DOHH2 (cell line): ENCODE data around the gene FAM199X.

Experiments
- H3F3A ChIP-seq: fragments of 200-600 bp; sonication (generic), shearing (Covaris generic); 2 replicates; pipeline ENCODE4 v1.6.0; 2016; ENCODE audit warnings: antibody characterized with exemption, mild to moderate bottlenecking; ENCODE audit not compliant: control insufficient read depth, insufficient read depth
- H3K27ac ChIP-seq: fragments of 200-600 bp; sonication (generic); 2 replicates; pipeline ENCODE4 v1.5.1; 2014; ENCODE audit warnings: low read depth, mild to moderate bottlenecking, low read length, moderate library complexity
- H3K27me3 ChIP-seq: fragments of 200-600 bp; sonication (generic); 2 replicates; pipeline ENCODE4 v1.6.1; 2014; ENCODE audit warnings: mild to moderate bottlenecking, low read length, mixed read lengths; ENCODE audit not compliant: control insufficient read depth
- H3K36me3 ChIP-seq: fragments of 200-600 bp; sonication (generic); 2 replicates; pipeline ENCODE4 v1.6.1; 2014; ENCODE audit warnings: mild to moderate bottlenecking, low read length, moderate library complexity, mixed read lengths; ENCODE audit not compliant: control insufficient read depth
- H3K4me1 ChIP-seq: fragments of 200-600 bp; sonication (generic); 2 replicates; pipeline ENCODE4 v1.6.1; 2014; ENCODE audit warnings: mild to moderate bottlenecking, low read length, mixed read lengths; ENCODE audit not compliant: control insufficient read depth
- H3K4me2 ChIP-seq: fragments of 200-600 bp; sonication (generic); 2 replicates; pipeline ENCODE4 v1.6.0; 2014; ENCODE audit warnings: mild to moderate bottlenecking, low read length, moderate library complexity
- H3K4me3 ChIP-seq: fragments of 200-600 bp; sonication (generic); 2 replicates; pipeline ENCODE4 v1.5.1; 2014; ENCODE audit warnings: mild to moderate bottlenecking, low read length, mixed read lengths
- H3K79me2 ChIP-seq: fragments of 200-600 bp; sonication (generic); 2 replicates; pipeline ENCODE4 v1.6.1; 2014; ENCODE audit warnings: mild to moderate bottlenecking, low read length, mixed read lengths; ENCODE audit not compliant: control insufficient read depth
- H3K9me2 ChIP-seq: fragments of 200-600 bp; sonication (generic); replicated peaks from 2 replicates; pipeline ENCODE4 v1.6.1; 2014; ENCODE audit warnings: mild to moderate bottlenecking, low read length, mixed read lengths; ENCODE audit not compliant: control insufficient read depth
- H3K9me3 ChIP-seq: fragments of 200-600 bp; sonication (generic); 2 replicates; pipeline ENCODE4 v1.6.1; 2014; ENCODE audit warnings: antibody characterized with exemption, low read length, mixed read lengths; ENCODE audit not compliant: control insufficient read depth, insufficient read depth
- H4K20me1 ChIP-seq: fragments of 200-600 bp; sonication (generic); 2 replicates; pipeline ENCODE4 v1.6.0; 2014; ENCODE audit warnings: low read depth, mild to moderate bottlenecking, antibody characterized with exemption, low read length, moderate library complexity; ENCODE audit not compliant: control insufficient read depth, insufficient read depth
- EZH2phosphoT487 ChIP-seq: fragments of 200-600 bp; sonication (generic); IDR thresholded peaks from 2 replicates; pipeline ENCODE4 v1.6.1; 2017; ENCODE audit warnings: borderline replicate concordance, mild to moderate bottlenecking, antibody characterized with exemption, low read length, moderate library complexity, mixed read lengths
- TF ChIP-seq, protein P1 (sequence below): fragments of 200-600 bp; sonication (generic); IDR thresholded peaks from one replicate; pipeline ENCODE4 v1.5.1; 2014; ENCODE audit warnings: antibody characterized with exemption, mild to moderate bottlenecking, low read depth, low read length; ENCODE audit not compliant: poor library complexity, severe bottlenecking

The FAM199X gene

DNA sequence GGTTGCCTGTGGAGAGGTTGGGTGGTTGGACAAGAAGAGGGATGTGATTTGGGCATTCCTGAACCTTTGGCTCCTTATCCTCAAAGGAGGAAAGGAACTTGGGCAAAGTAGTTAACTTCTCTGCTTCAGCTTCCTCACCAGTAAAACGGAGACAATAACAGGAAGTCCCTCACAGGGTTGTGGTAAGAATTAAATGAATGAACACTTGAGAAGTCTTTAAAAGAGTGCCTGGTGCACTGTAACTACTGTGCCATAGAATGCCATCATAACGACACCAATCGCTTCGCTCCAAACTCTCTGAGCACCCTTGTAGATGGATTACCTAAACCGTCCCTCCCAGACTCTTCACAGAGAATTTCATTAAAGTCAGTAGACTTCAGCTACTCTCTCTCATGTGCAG is 43.4 kb upstream of the FAM199X start:
- H3K4me2 ChIP-seq = peak overlapping the region; percentile 82
- H3K27me3 ChIP-seq = no peaks in the 10 kb centered on the region
- no peaks in the 10 kb centered on the region for H3K79me2 ChIP-seq
- TF ChIP-seq, protein P1, sequence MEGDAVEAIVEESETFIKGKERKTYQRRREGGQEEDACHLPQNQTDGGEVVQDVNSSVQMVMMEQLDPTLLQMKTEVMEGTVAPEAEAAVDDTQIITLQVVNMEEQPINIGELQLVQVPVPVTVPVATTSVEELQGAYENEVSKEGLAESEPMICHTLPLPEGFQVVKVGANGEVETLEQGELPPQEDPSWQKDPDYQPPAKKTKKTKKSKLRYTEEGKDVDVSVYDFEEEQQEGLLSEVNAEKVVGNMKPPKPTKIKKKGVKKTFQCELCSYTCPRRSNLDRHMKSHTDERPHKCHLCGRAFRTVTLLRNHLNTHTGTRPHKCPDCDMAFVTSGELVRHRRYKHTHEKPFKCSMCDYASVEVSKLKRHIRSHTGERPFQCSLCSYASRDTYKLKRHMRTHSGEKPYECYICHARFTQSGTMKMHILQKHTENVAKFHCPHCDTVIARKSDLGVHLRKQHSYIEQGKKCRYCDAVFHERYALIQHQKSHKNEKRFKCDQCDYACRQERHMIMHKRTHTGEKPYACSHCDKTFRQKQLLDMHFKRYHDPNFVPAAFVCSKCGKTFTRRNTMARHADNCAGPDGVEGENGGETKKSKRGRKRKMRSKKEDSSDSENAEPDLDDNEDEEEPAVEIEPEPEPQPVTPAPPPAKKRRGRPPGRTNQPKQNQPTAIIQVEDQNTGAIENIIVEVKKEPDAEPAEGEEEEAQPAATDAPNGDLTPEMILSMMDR = no peak
- no peak for TF ChIP-seq EZH2phosphoT487
- H3K9me2 ChIP-seq = no peaks in the 10 kb centered on the region
- H3K27ac ChIP-seq = peak overlapping the region; percentile 69
- H3K4me3 ChIP-seq = peak overlapping the region; percentile 58
- H3K9me3 ChIP-seq = no peaks in the 10 kb centered on the region
- H4K20me1 ChIP-seq = no peaks in the 10 kb centered on the region
- no peaks in the 10 kb centered on the region for H3K36me3 ChIP-seq
- H3K4me1 ChIP-seq = peaks cover 75% of the 10 kb centered on the region
- H3F3A ChIP-seq = no peaks in the 10 kb centered on the region; the same call in 1 of the 2 replicates

DNA sequence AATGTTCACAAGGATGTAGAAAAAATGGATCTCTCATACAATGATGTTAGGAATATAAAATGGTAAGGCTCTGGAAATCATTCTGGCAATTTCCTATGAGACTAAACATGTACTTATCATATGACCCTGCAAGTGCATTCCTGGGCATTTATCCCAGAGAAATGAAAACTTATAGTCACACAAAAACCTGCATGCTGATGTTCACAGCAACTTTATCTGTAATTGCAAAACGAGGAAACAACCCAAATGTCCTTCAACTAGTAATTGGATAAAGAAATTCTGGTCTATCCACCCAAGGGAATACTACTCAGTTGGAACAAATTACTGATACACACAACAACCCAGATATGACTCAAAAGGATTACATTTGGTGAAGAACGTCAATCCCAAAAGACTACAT is 39.4 kb upstream of the FAM199X start:
- Histone ChIP-seq H3K27me3 (no peaks in the 10 kb centered on the region), H3K4me2 (peak overlapping the region; percentile 52), H3F3A (no peaks in the 10 kb centered on the region; the same call in 1 of the 2 replicates), H3K9me3 (no peaks in the 10 kb centered on the region), H3K36me3 (no peaks in the 10 kb centered on the region), H3K4me1 (peaks cover 53% of the 10 kb centered on the region), H4K20me1 (no peaks in the 10 kb centered on the region), H3K9me2 (no peaks in the 10 kb centered on the region), H3K4me3 (peak overlapping the region; percentile 28), H3K27ac (peak overlapping the region; percentile 66), H3K79me2 (no peaks in the 10 kb centered on the region)
- TF ChIP-seq EZH2phosphoT487 = no peak
- TF ChIP-seq, protein P1 = no peak

DNA sequence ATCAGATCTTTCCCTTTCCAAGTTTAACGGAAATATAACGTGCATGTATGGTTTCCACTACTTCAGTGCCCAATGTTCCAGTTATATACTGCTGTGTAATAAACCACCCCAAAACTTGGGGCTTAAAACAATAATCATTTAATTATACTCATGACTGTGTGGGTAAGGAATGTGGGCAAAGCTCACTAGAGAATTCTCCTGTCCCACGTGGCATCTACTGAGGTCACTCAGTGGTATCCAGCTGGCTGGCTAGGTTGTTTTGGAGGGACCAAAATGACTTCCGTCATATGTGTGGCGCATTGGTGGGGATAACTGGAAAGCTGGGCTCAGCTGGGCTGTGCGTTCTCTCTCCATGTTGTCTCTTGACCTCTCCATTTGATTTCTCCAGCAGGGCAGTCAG is 35.4 kb upstream of the FAM199X start:
- Histone ChIP-seq H3K9me3 (no peaks in the 10 kb centered on the region), H3K4me3 (no peak overlapping the region), H3K27me3 (no peaks in the 10 kb centered on the region), H3K4me1 (peaks cover 16% of the 10 kb centered on the region), H4K20me1 (no peaks in the 10 kb centered on the region), H3K36me3 (no peaks in the 10 kb centered on the region), H3K27ac (no peak overlapping the region), H3K9me2 (no peaks in the 10 kb centered on the region), H3F3A (no peaks in the 10 kb centered on the region), H3K4me2 (no peak overlapping the region), H3K79me2 (no peaks in the 10 kb centered on the region)
- TF ChIP-seq, protein P1 = no peak
- no peak for TF ChIP-seq EZH2phosphoT487
